ENCODE measurements around the gene TGFBI.

TGFBI gene

DNA sequence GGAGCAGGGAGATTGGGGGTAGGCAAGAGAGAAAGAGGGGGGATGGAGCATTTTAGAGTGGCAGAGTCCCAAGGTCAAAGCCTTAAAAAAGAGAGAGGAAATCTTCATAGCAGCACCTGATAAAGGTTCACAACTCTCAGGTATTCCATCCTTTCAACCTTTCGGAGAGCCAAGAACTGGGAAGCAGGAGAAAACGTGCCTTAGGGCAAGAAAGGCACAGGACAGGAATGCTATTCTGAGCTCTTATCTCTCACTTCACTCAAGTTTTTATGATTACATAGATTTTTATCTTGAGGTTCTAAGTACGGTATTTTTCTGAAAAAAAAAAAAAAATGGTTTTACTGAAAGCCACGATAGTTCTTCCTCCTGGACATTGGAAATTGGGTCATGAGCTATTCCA, 69.4 kb downstream of the TGFBI start:
- no peak for DNase-seq

DNA sequence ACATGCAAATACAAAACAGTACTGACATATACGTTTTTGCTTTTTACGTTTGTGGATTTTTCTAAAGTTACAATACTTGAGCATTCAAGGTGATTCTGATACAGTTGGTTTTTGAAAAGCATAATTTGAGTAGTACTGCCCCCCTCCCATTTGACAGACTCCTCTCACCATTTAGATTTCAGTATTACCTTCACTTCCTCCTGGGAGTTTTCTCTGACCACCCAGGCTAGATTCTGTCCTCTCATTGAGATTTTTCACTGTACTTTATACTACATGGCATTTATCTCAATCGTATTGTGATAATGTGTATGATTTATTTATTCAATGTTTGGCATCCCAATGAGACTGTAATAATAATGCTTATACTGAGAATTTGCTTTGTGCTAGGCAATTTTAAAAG, 71.1 kb downstream of the TGFBI start:
- no peak for DNase-seq

DNA sequence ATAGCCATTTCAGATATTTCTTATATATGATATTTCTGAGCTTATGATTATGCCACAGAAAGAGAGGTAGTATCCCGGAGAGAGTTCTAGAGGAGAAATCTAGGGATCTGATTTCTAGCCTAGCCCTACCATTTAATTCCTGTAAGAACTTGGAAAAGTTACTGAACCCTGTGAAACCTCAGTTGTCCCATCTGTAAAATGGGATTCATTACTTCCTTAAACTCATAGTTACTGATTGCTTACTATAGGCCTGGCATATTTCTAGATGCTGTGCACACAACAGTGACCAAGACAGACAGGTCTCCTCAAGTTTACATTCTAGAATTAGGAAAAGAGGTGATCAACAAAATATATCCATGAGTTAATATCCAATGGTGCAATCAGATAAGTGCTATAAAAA, 73.1 kb downstream of the TGFBI start:
- DNase-seq, result no peak

DNA sequence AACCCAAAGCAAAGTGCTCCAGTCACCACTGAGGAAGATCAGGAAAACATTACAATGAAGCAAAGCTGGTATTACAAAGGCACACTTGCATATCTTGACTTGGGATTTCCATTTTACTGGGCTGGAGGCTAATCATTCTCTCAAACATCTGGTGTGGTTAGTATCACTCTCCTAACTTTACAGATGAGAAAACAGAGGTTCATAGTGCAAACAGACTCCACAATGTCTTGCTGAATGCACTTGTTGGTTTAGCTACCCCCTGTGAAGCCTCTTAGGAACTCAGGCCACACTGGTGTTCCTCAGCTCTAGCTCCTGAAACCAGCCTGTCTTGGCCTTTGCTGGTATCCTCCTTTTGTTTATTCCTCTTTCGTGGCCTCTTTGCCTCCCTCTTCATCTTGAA, 74.3 kb downstream of the TGFBI start:
- no peak for DNase-seq

DNA sequence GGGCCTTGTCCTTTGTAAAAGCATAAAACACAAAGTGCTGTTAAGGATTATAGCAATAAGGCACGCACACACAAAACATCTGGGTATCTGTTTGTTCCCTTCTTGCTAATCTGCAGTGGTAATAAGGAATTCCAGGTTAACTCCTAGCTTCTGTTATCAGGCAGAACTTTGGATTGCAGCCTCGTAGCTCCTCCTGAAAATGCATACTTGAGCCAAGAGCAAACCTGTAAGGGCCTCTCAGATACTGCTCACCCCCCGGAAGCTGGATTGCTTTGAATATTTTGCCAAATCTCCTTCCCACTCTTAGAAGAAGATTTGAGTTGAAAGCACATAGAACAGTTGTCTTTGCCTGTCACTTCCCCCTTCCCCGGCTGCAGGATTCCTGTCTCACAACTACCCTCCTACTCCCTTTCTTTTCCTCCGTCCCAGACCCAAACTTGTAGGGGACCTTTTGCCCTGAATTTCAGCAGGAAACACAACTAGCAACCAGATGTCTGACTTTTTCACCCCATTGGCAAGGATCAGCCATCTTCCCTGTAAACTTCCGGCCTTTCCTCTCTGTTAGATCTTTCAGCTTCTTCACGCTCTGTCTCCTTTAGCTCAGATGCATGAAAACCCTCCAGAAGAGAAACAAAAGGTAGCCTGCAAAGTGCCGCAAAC, 75.6 kb downstream of the TGFBI start:
- no peak for DNase-seq

DNA sequence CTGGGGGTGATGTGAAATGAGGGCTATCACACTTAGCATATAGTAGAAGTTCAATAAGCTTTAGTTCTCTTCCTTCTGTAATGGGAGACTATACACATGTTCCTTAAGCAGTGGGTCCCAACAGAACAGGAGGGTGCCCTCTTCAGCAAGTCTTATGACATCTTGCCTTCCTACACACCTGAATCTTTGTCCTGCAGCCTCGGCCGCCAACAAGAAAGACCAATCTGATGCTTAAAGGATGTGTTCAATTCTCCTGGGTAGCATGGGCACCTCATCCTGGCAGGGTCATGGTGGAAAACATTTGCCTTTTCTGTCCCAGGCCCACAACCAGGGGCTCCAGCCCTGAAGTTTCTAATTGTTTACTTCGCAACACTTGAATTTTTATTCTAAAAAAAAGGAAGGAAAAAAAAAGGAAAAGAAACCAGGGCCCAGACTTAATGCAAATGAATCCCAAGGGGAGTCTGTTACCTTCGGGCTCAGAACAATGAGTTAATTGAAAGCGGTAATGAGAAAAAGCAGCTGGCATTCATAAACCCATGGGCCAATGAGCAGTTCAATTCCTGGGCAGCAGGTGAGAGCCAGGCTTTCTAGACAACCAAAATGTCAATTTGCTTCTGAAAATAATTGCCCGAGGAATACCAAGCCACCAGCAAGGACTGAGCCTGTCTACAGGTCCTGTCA, 77.7 kb downstream of the TGFBI start:
- DNase-seq, result no peak

DNA sequence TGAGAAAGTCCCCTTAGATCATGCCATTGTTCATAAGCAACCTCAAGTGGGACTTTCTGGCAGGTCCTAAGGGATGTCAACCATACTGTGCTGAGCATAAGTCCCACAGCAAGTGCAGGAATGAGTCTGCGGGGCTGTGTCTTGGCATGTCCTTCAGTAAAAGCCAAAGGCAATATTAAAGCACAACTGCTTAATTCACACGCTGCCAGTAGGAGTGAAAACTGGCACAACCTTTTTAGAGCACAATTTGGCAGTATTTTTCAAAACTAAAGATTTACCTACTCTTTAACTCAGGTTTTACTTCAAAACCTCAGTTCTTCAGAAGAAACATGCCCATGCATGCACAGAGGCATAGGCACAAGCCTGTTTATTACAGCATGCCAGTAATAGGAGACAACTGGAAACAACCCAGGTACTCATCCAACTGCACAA, 79.4 kb downstream of the TGFBI start:
- no peak for DNase-seq

DNA sequence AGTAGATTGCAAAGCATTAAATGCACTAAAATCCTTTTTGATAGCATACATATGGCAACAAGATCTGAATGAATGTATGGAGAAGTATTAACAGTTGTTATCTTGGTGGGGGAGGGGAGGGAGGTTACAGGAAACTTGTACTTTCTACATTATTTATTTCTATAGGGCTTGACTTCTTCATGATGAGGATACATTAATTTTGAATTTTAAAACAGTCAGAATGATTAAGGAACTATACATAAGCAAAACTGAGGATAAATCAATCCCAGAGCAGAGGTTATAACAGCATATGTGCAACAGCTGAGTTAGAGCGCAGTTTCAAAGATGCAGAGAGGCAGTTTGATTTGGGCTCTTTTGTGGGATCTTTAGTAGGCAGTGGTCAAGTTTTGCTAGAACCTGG, 80.0 kb downstream of the TGFBI start:
- no peak for DNase-seq

DNA sequence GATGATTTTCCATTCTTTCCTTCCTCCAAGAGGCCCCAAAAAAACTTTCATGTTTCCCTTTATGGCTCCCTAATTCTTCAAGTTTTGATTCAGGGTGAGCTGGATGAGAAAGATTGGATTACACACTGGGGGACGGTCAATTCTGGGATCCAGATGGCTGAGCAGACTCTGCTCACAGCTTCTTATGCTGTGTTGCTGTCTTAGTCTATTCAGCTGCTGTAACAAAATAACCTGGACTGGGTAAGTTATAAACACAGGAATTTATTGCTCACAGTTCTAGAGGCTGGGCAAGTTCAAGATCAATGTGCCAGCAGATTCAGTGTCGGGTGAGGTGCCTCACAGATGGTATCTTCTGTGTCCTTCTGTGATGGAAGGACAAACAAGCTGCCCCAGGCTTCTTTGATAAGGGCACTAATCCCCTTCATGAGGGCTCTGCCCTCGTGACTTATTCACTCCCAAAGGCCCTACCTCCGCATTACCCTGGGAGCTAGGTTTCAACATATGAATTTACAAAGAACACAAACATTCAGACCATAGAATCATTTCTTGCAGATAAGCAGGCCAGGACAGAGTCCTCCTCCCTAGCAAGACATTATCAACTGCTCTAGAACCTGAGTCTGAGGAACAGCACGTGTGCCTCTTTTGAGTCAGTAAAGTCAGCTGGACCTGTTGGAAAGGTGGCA, 80.8 kb downstream of the TGFBI start:
- no peak for DNase-seq
